Measurements from ENCODE around the gene PSORS1C2. TPM values are rescaled to one million over a fixed set of nuclear protein-coding genes. Genes with fewer than 3 reads are reported as not detected.

Gene PSORS1C2
- polyA plus RNA-seq, 1 experiment = not detected

DNA sequence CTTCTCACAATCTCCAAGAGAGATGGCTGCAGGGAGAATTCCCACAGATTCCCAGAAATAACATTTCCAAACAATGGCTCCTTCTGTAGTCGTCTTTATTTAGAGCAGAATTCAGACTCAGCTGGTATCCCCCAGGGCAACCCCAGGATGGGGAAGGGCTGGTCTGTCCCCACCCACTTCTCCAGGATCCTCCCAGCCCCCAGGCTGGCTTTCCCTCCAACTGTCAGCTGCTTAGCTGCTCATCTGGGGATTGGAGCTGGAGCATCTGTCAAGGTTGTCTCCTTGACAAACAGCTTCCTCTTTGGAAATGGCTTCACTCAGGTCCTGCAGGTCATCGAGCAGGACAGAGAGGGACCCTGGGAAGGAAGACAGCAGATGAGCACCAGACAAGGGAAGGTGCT, 3.5 kb upstream of the PSORS1C2 start:
- H3K36me3 ChIP-seq (ENCODE audit: control insufficient read depth, insufficient read depth, low read length) = peaks cover 4% of the 10 kb centered on the region
- POLR2A ChIA-PET = no interaction called here
- CTCF ChIA-PET = interaction anchor here (1.1 to 9.2 kb wide), 5 partner anchors 12 to 224 kb away, joined by 3 to 166 read pairs (median 6); no protein-coding TSS in a partner anchor
- H3K27me3 ChIP-seq (ENCODE audit: control insufficient read depth, insufficient read depth, low read length) = no peaks in the 10 kb centered on the region
- no peak for DNase-seq (ENCODE audit: low read depth)
- H3K4me3 ChIP-seq (ENCODE audit: low read depth, low read length) = no peak overlapping the region
- TF ChIP-seq, protein P1, sequence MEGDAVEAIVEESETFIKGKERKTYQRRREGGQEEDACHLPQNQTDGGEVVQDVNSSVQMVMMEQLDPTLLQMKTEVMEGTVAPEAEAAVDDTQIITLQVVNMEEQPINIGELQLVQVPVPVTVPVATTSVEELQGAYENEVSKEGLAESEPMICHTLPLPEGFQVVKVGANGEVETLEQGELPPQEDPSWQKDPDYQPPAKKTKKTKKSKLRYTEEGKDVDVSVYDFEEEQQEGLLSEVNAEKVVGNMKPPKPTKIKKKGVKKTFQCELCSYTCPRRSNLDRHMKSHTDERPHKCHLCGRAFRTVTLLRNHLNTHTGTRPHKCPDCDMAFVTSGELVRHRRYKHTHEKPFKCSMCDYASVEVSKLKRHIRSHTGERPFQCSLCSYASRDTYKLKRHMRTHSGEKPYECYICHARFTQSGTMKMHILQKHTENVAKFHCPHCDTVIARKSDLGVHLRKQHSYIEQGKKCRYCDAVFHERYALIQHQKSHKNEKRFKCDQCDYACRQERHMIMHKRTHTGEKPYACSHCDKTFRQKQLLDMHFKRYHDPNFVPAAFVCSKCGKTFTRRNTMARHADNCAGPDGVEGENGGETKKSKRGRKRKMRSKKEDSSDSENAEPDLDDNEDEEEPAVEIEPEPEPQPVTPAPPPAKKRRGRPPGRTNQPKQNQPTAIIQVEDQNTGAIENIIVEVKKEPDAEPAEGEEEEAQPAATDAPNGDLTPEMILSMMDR (IDR thresholded peaks at IDR 0.05; ENCODE audit: insufficient read depth, low read depth, low read length) = no peak

DNA sequence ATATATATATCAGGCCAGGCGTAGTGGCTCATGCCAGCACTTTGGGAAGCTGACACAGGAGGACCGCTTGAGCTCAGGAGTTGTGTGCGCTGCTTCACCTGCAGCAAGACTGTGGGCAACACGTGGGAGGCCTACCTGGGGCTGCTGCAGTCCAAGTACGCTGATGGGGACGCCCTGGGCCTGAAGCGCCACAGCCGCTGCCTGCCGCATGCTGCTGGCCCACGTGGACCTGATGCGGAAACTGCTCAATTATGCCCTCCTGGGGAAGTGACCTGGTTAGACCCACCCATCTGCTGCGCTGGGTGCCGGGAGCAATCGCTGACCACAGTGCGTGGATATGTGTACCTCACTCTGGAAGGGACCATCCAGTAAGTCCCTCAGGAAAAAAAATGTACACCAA, 1.8 kb upstream of the PSORS1C2 start:
- DNase-seq (ENCODE audit: low read depth) = no peak
- no peak overlapping the region for H3K4me3 ChIP-seq (ENCODE audit: low read depth, low read length)
- CTCF ChIA-PET = interaction anchor here (9.2 kb wide), 1 partner anchor 53 kb away, joined by 166 read pairs; no protein-coding TSS in a partner anchor
- TF ChIP-seq, protein P1 (IDR thresholded peaks at IDR 0.05; ENCODE audit: insufficient read depth, low read depth, low read length) = no peak
- H3K27me3 ChIP-seq (ENCODE audit: control insufficient read depth, insufficient read depth, low read length) = no peaks in the 10 kb centered on the region
- H3K36me3 ChIP-seq (ENCODE audit: control insufficient read depth, insufficient read depth, low read length) = peaks cover 4% of the 10 kb centered on the region
- POLR2A ChIA-PET = no interaction called here

DNA sequence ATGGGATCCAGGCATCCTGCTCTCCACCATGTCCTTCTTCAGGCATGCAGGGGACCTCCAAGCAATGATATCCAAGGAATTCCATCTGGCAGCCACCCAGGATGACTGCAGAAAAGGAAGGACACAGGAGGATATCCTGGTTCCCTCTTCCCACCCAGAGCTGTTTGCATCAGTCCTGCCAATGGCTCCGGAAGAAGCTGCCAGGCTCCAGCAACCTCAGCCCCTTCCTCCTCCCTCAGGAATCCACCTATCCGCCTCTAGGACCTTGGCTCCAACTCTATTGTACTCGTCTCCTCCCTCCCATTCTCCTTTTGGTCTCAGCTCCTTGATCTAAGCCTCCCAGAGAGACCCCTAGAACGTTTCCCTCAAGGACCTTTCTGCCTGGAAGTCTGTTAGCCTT, 733 bp upstream of the PSORS1C2 start:
- TF ChIP-seq, protein P1 (IDR thresholded peaks at IDR 0.05; ENCODE audit: insufficient read depth, low read depth, low read length) = no peak
- Histone ChIP-seq H3K4me3 (ENCODE audit: low read depth, low read length) (no peak overlapping the region), H3K36me3 (ENCODE audit: control insufficient read depth, insufficient read depth, low read length) (peaks cover under 1% of the 10 kb centered on the region; the same call in 1 of the 2 replicates), H3K27me3 (ENCODE audit: control insufficient read depth, insufficient read depth, low read length) (no peaks in the 10 kb centered on the region)
- CTCF ChIA-PET = interaction anchor here (1.0 to 9.2 kb wide), 6 partner anchors 11 to 244 kb away, joined by 3 to 166 read pairs (median 12); no protein-coding TSS in a partner anchor
- POLR2A ChIA-PET = no interaction called here
- no peak for DNase-seq (ENCODE audit: low read depth)

DNA sequence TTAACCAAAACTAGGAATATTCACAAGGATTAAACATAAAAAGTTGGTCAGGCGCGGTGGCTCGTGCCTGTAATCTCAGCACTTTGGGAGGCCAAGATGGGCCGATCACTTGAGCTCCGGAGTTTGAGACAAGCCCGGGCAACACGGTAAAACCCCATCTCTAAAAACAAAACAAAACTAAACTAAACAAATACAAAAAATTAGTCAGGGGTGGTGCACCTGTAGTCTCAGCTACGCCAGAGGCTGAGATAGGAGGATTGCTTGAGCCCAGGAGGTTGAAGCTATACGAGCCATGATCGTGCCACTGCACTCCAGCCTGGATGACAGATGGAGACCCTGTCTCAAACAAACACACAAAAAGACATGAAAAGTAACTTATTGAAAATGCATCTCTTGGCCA, 3.2 kb downstream of the PSORS1C2 start:
- ChIA-PET CTCF (interaction anchor here (1.0 to 8.2 kb wide), 4 partner anchors 10 to 231 kb away, joined by 3 to 66 read pairs (median 12); no protein-coding TSS in a partner anchor), POLR2A (no interaction called here)
- Histone ChIP-seq H3K27me3 (ENCODE audit: control insufficient read depth, insufficient read depth, low read length) (no peaks in the 10 kb centered on the region), H3K36me3 (ENCODE audit: control insufficient read depth, insufficient read depth, low read length) (no peaks in the 10 kb centered on the region), H3K4me3 (ENCODE audit: low read depth, low read length) (no peak overlapping the region)
- TF ChIP-seq, protein P1 (IDR thresholded peaks at IDR 0.05; ENCODE audit: insufficient read depth, low read depth, low read length) = no peak
- no peak for DNase-seq (ENCODE audit: low read depth)

DNA sequence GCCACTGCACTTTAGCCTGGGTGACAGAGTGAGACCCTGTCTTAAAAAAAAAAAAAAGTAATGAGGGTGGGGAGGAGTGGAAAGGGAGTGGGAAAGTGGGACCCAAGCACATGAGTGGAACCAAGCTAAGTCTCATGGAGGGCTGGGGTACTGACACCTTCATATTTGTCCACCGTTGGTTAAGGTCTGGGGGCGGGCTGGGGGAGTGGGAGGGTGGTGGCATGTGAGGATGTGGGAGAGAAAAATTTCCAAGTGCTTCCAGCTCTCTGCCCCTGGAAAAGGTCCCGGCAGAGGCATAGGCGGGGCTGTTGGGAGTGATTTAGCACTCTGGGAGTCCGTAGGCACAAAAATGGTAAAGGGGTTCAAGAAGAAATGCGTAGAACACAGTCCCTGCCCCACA, 6.1 kb downstream of the PSORS1C2 start:
- H3K36me3 ChIP-seq (ENCODE audit: control insufficient read depth, insufficient read depth, low read length) = no peaks in the 10 kb centered on the region
- ChIA-PET POLR2A (no interaction called here), CTCF (interaction anchor here (1.2 to 8.2 kb wide), 3 partner anchors 60 to 234 kb away, joined by 7 to 66 read pairs (median 11); no protein-coding TSS in a partner anchor)
- TF ChIP-seq, protein P1 (IDR thresholded peaks at IDR 0.05; ENCODE audit: insufficient read depth, low read depth, low read length) = no peak
- DNase-seq (ENCODE audit: low read depth) = no peak
- no peaks in the 10 kb centered on the region; the same call in 1 of the 2 replicates for H3K27me3 ChIP-seq (ENCODE audit: control insufficient read depth, insufficient read depth, low read length)
- H3K4me3 ChIP-seq (ENCODE audit: low read depth, low read length) = no peak overlapping the region
